WTC11 (cell line): ENCODE measurements around the gene EEF2. TPM values are rescaled to one million over a fixed set of nuclear protein-coding genes. Genes with fewer than 3 reads are reported as not detected.

Experiments used
- ATAC-seq: fragments of 200-7000 bp; cut with Tn5 transposase; 2 replicates; pipeline ENCODE4 v1.10.0; 2021; ENCODE audit warnings: mild to moderate bottlenecking, moderate library complexity
- CTCF ChIA-PET: fragments of 300-600 bp; sonication (Branson Sonifier 250); formaldehyde crosslinking; loops from one replicate; lab custom pipeline; 2021; ENCODE audit warnings: antibody characterized with exemption; lab: Charles Lee
- POLR2A ChIA-PET: fragments of 350-600 bp; sonication (Branson Sonifier 250); formaldehyde crosslinking; loops from one replicate; lab custom pipeline; 2021; ENCODE audit warnings: antibody characterized with exemption; lab: Charles Lee
- DNase-seq: peaks from one replicate; pipeline ENCODE4 v3.0.0; 2021; ENCODE audit warnings: low spot score
- H3K27ac Mint-ChIP-seq: 2 replicates; pipeline ENCODE4 v1.8.0; 2021; ENCODE audit warnings: mixed read lengths
- H3K27me3 Mint-ChIP-seq: 2 replicates; pipeline ENCODE4 v1.8.0; 2021; ENCODE audit warnings: low read depth, mild to moderate bottlenecking, moderate library complexity, mixed read lengths
- H3K36me3 Mint-ChIP-seq: 2 replicates; pipeline ENCODE4 v1.8.0; 2021; ENCODE audit warnings: mixed read lengths
- H3K4me1 Mint-ChIP-seq: 2 replicates; pipeline ENCODE4 v1.8.0; 2022; ENCODE audit warnings: mixed read lengths
- H3K4me3 Mint-ChIP-seq: 2 replicates; pipeline ENCODE4 v1.8.0; 2021; ENCODE audit warnings: mild to moderate bottlenecking, moderate library complexity, mixed read lengths
- H3K9me3 Mint-ChIP-seq: 2 replicates; pipeline ENCODE4 v1.8.0; 2021; ENCODE audit warnings: mixed read lengths
- ATF1 ChIP-seq: sonication (generic); formaldehyde crosslinking; IDR thresholded peaks from 2 replicates; pipeline ENCODE4 v1.8.1; 2023; ENCODE audit warnings: mild to moderate bottlenecking, moderate library complexity, missing genetic modification reagents
- ELF4 ChIP-seq: sonication (generic); formaldehyde crosslinking; IDR thresholded peaks from 2 replicates; pipeline ENCODE4 v1.8.1; 2022; ENCODE audit warnings: low read depth, mild to moderate bottlenecking, moderate library complexity, missing genetic modification reagents
- ETV6 ChIP-seq: sonication (generic); formaldehyde crosslinking; IDR thresholded peaks from 2 replicates; pipeline ENCODE4 v1.8.1; 2022; ENCODE audit warnings: mild to moderate bottlenecking, missing genetic modification reagents
- FOXK1 ChIP-seq: sonication (generic); formaldehyde crosslinking; IDR thresholded peaks from 2 replicates; pipeline ENCODE4 v1.8.0; 2022; ENCODE audit warnings: mild to moderate bottlenecking, moderate library complexity, missing genetic modification reagents
- OVOL2 ChIP-seq: fragments of 250-450 bp; sonication (Bioruptor Pico); IDR thresholded peaks from 2 replicates; pipeline ENCODE4 v1.9.0; 2021; ENCODE audit warnings: mild to moderate bottlenecking, borderline replicate concordance
- PREB ChIP-seq: sonication (generic); formaldehyde crosslinking; IDR thresholded peaks from 2 replicates; pipeline ENCODE4 v1.8.1; 2022; ENCODE audit warnings: mild to moderate bottlenecking, missing genetic modification reagents, moderate library complexity, borderline replicate concordance
- PRRX2 ChIP-seq: fragments of 250-450 bp; sonication (Bioruptor Pico); IDR thresholded peaks from 2 replicates; pipeline ENCODE4 v1.8.0; 2021; ENCODE audit warnings: mild to moderate bottlenecking
- RORB ChIP-seq: fragments of 250-450 bp; sonication (Bioruptor Pico); IDR thresholded peaks from 2 replicates; pipeline ENCODE4 v1.9.0; 2021; ENCODE audit warnings: mild to moderate bottlenecking
- SP1 ChIP-seq: sonication (generic); formaldehyde crosslinking; conservative IDR thresholded peaks from 2 replicates; pipeline ENCODE4 v1.8.1; 2022; ENCODE audit warnings: missing genetic modification reagents
- ZBTB43 ChIP-seq: sonication (generic); formaldehyde crosslinking; IDR thresholded peaks from 2 replicates; pipeline ENCODE4 v1.8.1; 2023; ENCODE audit warnings: mild to moderate bottlenecking, missing genetic modification reagents
- ZNF138 ChIP-seq: sonication (generic); formaldehyde crosslinking; conservative IDR thresholded peaks from 2 replicates; pipeline ENCODE4 v1.8.1; 2022; ENCODE audit warnings: mild to moderate bottlenecking, moderate library complexity, missing genetic modification reagents
- ZNF263 ChIP-seq: sonication (generic); formaldehyde crosslinking; IDR thresholded peaks from 2 replicates; pipeline ENCODE4 v1.8.1; 2022; ENCODE audit warnings: low read depth, mild to moderate bottlenecking, moderate library complexity, missing genetic modification reagents
- ZNF423 ChIP-seq: fragments of 250-450 bp; sonication (Bioruptor Pico); IDR thresholded peaks from 2 replicates; pipeline ENCODE4 v2.1.2; 2022; ENCODE audit warnings: mild to moderate bottlenecking, moderate library complexity
- total RNA-seq: library from RNA; stranded (reverse); gene quantifications from 3 replicates; pipeline ENCODE4 v1.2.3, GENCODE V29; 2021
- TF ChIP-seq, protein P1 (sequence below): sonication (generic); formaldehyde crosslinking; IDR thresholded peaks from 2 replicates; pipeline ENCODE4 v1.8.1; 2022; ENCODE audit warnings: mild to moderate bottlenecking, moderate library complexity, missing genetic modification reagents
- TF ChIP-seq, protein P2 (sequence below): fragments of 250-450 bp; sonication (Bioruptor Pico); IDR thresholded peaks from 2 replicates; pipeline ENCODE4 v1.9.0; 2021; ENCODE audit warnings: mild to moderate bottlenecking
- TF ChIP-seq, protein P3 (sequence below): fragments of 250-450 bp; sonication (Bioruptor Pico); conservative IDR thresholded peaks from 2 replicates; pipeline ENCODE4 v1.9.0; 2021; ENCODE audit warnings: mild to moderate bottlenecking
- TF ChIP-seq, protein P4 (sequence below): sonication (generic); formaldehyde crosslinking; IDR thresholded peaks from 2 replicates; pipeline ENCODE4 v1.8.0; 2022; ENCODE audit warnings: mild to moderate bottlenecking, missing genetic modification reagents
- TF ChIP-seq, protein P5 (sequence below): sonication (generic); formaldehyde crosslinking; IDR thresholded peaks from 2 replicates; pipeline ENCODE4 v1.8.1; 2022; ENCODE audit warnings: missing genetic modification reagents, borderline replicate concordance

The EEF2 gene
- total RNA-seq, 1 experiment from 2014 or later = 3,572 TPM

- Mint-ChIP-seq H3K27me3 (no peaks in the 10 kb centered on the region), H3K4me1 (no peaks in the 10 kb centered on the region), H3K36me3 (peaks cover 22% of the 10 kb centered on the region), H3K9me3 (no peaks in the 10 kb centered on the region), H3K4me3 (no peak overlapping the region), H3K27ac (no peak overlapping the region)
- CTCF ChIA-PET = no interaction called here
- ATAC-seq (no peak), DNase-seq (no peak)
- TF ChIP-seq RORB (CRISPR knock-in tag) (no peak), ZNF423 (CRISPR knock-in tag) (no peak), ZBTB43 (CRISPR knock-in tag) (no peak), ATF1 (CRISPR knock-in tag) (no peak), OVOL2 (CRISPR knock-in tag) (no peak), ETV6 (CRISPR knock-in tag) (no peak), ZNF138 (CRISPR knock-in tag) (no peak)
- TF ChIP-seq, protein P1, sequence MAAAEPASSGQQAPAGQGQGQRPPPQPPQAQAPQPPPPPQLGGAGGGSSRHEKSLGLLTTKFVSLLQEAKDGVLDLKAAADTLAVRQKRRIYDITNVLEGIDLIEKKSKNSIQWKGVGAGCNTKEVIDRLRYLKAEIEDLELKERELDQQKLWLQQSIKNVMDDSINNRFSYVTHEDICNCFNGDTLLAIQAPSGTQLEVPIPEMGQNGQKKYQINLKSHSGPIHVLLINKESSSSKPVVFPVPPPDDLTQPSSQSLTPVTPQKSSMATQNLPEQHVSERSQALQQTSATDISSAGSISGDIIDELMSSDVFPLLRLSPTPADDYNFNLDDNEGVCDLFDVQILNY (CRISPR knock-in tag) = no peak
- TF ChIP-seq, protein P2, sequence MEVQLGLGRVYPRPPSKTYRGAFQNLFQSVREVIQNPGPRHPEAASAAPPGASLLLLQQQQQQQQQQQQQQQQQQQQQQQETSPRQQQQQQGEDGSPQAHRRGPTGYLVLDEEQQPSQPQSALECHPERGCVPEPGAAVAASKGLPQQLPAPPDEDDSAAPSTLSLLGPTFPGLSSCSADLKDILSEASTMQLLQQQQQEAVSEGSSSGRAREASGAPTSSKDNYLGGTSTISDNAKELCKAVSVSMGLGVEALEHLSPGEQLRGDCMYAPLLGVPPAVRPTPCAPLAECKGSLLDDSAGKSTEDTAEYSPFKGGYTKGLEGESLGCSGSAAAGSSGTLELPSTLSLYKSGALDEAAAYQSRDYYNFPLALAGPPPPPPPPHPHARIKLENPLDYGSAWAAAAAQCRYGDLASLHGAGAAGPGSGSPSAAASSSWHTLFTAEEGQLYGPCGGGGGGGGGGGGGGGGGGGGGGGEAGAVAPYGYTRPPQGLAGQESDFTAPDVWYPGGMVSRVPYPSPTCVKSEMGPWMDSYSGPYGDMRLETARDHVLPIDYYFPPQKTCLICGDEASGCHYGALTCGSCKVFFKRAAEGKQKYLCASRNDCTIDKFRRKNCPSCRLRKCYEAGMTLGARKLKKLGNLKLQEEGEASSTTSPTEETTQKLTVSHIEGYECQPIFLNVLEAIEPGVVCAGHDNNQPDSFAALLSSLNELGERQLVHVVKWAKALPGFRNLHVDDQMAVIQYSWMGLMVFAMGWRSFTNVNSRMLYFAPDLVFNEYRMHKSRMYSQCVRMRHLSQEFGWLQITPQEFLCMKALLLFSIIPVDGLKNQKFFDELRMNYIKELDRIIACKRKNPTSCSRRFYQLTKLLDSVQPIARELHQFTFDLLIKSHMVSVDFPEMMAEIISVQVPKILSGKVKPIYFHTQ (CRISPR knock-in tag) = no peak
- TF ChIP-seq, protein P3, sequence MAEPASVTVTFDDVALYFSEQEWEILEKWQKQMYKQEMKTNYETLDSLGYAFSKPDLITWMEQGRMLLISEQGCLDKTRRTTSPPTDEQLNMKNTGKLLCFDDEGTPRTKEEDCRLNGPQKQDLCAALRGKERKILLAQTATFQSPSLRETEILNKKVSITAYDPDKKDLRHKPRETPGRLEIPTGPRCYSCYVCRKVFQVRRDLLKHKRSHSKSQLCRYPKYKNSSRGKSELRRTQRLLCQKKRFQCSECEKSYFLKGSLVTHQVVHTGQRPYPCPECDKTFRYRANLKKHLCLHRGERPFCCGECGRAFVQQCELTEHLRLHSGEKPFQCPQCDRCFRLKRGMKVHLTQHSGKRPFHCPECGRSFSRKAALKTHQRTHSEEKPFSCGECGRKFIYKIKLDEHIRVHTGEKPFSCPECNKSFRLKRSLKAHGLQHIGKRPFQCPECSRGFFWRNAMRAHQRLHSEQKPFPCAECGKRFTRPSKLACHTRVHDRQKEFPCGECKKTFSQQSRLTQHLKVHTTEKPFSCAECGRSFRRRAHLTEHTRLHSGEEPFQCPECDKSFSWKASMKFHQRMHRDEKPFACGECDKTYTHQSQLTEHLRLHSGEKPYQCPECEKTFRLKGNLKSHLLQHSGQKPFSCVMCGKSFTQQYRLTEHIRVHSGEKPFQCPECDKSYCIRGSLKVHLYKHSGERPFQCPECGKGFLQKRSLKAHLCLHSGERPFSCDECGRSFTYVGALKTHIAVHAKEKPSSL (CRISPR knock-in tag) = no peak
- POLR2A ChIA-PET = interaction anchor here (0.6 kb wide), 2 partner anchors 48 to 1726 kb away, joined by 3 to 4 read pairs; no protein-coding TSS in a partner anchor
These were observed 43.3 kb upstream of the EEF2 start for GRCh38 chr19:4028334-4029246.

DNA sequence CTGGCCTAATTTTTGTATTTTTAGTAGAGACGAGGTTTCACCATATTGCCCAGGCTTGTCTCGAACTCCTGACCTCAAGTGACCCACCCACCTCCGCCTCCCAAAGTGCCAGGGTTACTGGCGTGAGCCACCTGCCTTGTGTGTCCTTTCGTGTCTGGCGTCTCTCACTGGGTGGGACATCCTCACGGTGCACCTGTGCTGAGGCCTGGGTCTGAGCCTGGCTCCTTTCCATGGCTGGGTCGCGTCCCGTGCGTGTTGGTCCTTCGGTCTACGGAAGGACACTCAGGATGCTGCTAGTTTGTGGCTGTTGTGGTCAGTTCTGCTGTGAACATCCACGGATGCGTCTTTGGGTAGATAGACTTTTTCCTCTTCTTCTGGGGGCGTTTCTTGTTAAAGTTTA is 41.9 kb upstream of the EEF2 start:
- H3K4me3 Mint-ChIP-seq = no peak overlapping the region
- DNase-seq (no peak), ATAC-seq (no peak)
- CTCF ChIA-PET = no interaction called here
- H3K27me3 Mint-ChIP-seq = no peaks in the 10 kb centered on the region
- no peaks in the 10 kb centered on the region for H3K4me1 Mint-ChIP-seq
- 0 out of 2 replicates have a peak overlapping the region, but pooled peaks have one; percentile 36 for H3K27ac Mint-ChIP-seq
- peaks cover 23% of the 10 kb centered on the region for H3K36me3 Mint-ChIP-seq
- POLR2A ChIA-PET = interaction anchor here (0.7 kb wide), 1 partner anchor 902 kb away, joined by 5 read pairs; no protein-coding TSS in a partner anchor
- no peaks in the 10 kb centered on the region for H3K9me3 Mint-ChIP-seq
- no peak for TF ChIP-seq ATF1 (CRISPR knock-in tag)
- TF ChIP-seq PREB = no peak
- TF ChIP-seq, protein P4, sequence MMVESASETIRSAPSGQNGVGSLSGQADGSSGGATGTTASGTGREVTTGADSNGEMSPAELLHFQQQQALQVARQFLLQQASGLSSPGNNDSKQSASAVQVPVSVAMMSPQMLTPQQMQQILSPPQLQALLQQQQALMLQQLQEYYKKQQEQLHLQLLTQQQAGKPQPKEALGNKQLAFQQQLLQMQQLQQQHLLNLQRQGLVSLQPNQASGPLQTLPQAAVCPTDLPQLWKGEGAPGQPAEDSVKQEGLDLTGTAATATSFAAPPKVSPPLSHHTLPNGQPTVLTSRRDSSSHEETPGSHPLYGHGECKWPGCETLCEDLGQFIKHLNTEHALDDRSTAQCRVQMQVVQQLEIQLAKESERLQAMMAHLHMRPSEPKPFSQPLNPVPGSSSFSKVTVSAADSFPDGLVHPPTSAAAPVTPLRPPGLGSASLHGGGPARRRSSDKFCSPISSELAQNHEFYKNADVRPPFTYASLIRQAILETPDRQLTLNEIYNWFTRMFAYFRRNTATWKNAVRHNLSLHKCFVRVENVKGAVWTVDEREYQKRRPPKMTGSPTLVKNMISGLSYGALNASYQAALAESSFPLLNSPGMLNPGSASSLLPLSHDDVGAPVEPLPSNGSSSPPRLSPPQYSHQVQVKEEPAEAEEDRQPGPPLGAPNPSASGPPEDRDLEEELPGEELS (CRISPR knock-in tag) = no peak
- TF ChIP-seq ZNF263 (CRISPR knock-in tag) = no peak
- no peak for TF ChIP-seq PRRX2 (CRISPR knock-in tag)
- TF ChIP-seq, protein P5, sequence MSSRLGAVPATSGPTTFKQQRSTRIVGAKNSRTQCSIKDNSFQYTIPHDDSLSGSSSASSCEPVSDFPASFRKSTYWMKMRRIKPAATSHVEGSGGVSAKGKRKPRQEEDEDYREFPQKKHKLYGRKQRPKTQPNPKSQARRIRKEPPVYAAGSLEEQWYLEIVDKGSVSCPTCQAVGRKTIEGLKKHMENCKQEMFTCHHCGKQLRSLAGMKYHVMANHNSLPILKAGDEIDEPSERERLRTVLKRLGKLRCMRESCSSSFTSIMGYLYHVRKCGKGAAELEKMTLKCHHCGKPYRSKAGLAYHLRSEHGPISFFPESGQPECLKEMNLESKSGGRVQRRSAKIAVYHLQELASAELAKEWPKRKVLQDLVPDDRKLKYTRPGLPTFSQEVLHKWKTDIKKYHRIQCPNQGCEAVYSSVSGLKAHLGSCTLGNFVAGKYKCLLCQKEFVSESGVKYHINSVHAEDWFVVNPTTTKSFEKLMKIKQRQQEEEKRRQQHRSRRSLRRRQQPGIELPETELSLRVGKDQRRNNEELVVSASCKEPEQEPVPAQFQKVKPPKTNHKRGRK (CRISPR knock-in tag) = no peak
- TF ChIP-seq ELF4 (CRISPR knock-in tag) = no peak
- TF ChIP-seq SP1 (CRISPR knock-in tag) = no peak
- no peak for TF ChIP-seq FOXK1 (CRISPR knock-in tag)
- no peak for TF ChIP-seq ZBTB43 (CRISPR knock-in tag)
